Uterus (tissue), 2 donors: ENCODE data around the gene RGS7.

Experiments
- POLR2A ChIP-seq, 2 donors: fragments of 450-650 bp; IDR thresholded peaks; one replicate each; pipeline ENCODE4 v1.6.1; 2016; ENCODE audit warnings: antibody characterized with exemption in 2 of 2, mild to moderate bottlenecking in 1 of 2, moderate library complexity in 1 of 2
- TF ChIP-seq, protein P1 (sequence below), 4 experiments: fragments of 200-600 bp in 2 of 4; fragments of 450-650 bp in 2 of 4; sonication (generic) in 2 of 4; IDR thresholded peaks; one replicate each; pipeline ENCODE4 v1.5.1; 2016 to 2019; ENCODE audit warnings: antibody characterized with exemption in 4 of 4, mild to moderate bottlenecking in 2 of 4, moderate library complexity in 1 of 4

DNA sequence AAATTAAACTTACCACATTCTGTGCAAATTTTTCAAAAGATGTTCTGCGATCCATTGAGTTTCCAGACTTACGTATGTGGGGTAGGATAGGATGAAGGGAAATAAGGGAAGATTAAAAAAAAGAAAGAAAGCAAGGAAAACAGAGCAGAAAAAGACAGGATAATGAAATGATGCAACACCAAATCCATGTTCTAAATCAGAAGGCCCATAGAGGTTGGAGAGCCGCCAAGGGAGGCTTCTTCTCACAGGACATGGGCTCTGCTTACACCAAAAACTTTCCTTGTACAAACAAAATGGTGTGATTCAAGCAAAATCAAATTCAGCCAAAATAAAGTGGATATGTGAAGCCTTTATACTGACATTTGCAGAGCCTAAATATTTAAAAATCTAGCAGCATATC lies 555.6 kb downstream of the RGS7 start:
- TF ChIP-seq, protein P1, sequence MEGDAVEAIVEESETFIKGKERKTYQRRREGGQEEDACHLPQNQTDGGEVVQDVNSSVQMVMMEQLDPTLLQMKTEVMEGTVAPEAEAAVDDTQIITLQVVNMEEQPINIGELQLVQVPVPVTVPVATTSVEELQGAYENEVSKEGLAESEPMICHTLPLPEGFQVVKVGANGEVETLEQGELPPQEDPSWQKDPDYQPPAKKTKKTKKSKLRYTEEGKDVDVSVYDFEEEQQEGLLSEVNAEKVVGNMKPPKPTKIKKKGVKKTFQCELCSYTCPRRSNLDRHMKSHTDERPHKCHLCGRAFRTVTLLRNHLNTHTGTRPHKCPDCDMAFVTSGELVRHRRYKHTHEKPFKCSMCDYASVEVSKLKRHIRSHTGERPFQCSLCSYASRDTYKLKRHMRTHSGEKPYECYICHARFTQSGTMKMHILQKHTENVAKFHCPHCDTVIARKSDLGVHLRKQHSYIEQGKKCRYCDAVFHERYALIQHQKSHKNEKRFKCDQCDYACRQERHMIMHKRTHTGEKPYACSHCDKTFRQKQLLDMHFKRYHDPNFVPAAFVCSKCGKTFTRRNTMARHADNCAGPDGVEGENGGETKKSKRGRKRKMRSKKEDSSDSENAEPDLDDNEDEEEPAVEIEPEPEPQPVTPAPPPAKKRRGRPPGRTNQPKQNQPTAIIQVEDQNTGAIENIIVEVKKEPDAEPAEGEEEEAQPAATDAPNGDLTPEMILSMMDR (IDR thresholded peaks at IDR 0.05): no peak
- TF ChIP-seq POLR2A (IDR thresholded peaks at IDR 0.05): no peak
